GM21526 (cell line): ENCODE results near the gene ZNF692.
"Not testable (repeated sequence)": the region's sequence is repeated elsewhere in the genome, so short reads cannot be mapped to it uniquely, and the experiment has no call there.

ENCODE experiments used
- ATAC-seq: cut with Tn5 transposase; IDR thresholded peaks from one replicate; pipeline ENCODE4 v1.9.1; 2021; ENCODE audit warnings: moderate library complexity; ENCODE audit not compliant: unreplicated experiment, low FRiP score

ZNF692 gene

GRCh38 chr1:248882427-248882826, 23.5 kb upstream of the ZNF692 start:
- not testable (repeated sequence) for ATAC-seq

DNA sequence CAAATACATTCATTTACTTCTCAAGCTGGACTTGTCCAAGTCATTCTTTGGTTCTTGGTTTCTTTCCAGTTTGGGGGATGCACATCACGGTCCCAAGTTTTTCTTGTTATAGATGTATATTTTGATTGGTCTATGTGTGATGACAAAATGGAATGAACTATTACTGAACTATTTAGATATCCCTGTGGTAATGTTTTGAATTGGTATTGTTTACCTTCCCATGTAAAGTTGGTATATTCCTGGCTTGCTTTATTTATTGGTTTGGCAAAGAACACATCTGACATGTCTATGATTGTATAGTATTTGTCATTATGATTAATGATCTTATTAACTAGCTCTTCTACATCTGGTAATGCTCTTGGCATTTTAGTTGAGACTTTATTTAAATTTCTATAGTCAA, 22.4 kb upstream of the ZNF692 start:
- no peak for ATAC-seq

DNA sequence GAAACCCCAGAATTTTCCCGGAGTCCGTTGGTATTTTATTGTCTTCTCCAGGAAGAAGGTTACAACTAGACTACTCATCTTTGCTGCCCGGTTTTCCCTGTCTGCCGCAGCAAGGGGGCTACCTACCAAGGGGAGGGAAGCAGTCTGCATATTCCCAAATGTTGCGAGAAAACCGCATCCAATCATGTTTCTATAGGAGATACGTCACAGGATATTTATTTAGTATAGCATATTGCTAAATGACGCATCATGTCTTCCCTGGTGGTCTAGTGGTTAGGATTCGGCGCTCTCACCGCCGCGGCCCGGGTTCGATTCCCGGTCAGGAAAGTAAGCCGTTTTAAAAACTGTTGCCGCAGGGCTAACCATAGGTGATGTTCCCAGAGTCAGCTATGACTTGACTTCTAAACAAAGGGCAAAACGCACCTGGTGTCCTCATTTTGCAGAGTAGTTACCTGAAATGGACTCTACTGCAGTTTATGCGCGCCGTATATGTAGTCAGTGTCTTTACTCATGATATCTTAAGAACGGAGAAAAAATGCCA, 15.2 kb upstream of the ZNF692 start:
- peak; percentile 60 for ATAC-seq

DNA sequence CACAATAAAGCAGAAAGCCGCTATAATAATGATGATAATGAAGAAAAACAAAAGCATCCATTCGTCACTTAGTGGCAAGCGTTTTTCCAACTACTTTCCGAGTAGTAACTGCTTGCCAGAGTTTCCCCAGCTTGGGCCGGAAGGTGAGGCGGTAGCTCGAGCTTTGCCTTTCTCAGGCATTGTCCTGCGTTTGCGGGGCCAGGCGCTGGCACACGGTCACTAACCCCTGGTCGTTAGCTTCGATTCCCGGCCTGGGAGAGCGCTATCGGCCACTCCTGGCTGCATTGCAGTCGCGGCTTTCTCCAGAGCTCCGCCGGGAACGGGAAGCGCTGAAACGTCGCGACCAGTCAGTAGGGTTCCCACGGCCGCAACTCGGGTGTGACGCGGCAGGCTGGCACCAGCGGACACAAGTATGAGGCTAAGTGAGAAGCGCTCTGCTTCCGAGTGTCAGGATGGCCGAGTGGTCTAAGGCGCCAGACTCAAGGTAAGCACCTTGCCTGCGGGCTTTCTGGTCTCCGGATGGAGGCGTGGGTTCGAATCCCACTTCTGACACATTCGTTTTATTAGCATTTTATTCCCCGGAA, 14.6 kb upstream of the ZNF692 start:
- peak; percentile 82 for ATAC-seq

DNA sequence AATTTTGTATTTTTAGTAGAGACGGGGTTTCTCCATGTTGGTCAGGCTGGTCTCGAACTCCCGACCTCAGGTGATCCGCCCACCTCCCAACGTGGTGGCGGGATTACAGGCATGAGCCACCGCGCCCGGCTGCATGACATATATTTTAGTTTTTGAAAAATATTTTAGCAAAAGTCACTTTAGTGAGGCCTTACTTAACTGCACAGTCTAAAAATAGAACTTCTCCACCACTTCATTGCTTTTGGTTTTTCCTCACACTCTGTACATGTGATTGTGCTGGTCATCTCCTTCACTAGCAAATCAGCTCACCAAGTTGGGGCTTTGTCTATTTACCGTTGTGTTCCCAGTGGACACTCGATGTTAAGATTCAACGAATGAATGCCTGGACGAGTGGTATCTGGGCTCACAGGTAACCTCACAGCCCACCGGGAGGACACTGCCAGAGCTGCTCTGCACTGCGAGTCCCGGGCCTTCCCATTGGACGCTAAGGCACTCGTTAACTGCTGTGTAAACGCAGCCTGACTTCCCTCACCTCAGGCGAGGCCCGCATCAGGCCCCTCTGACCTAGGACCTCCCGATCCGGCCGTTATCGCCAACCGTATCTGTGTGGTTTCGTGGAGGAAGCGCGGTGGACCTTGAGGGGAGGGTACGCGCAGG, 14.0 kb upstream of the ZNF692 start:
- peak; percentile 36 for ATAC-seq

DNA sequence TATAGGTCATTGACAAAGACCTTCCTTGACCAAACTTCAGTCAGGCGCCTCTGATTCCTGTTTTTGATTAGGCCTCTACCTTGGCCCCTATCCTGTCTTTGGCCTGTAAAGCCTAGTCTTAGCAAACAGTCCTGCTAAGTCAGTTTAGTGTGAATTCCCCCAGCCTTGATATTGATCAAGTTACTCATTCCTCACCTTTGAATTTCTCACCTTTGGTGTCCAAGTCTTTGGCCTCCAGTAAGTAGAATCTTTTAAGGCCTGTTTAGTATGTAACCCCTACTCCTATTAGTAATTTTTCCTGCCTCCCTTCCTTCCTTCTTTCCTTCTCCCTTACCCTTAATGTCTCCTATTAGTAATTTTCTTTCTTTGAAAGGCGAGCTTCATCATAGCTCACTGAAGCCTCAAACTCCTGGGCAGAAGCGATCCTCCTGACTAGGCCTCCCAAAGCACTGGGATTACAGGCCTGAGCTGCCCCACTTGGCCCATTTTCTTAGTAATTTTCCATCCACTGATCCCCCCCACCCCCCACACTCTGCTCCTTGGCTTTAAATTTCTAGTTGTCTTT, 13.0 kb upstream of the ZNF692 start:
- ATAC-seq = no peak

GRCh38 chr1:248862998-248863881, 4.4 kb upstream of the ZNF692 start:
- ATAC-seq = peak; percentile 63

- peak; percentile 14 for ATAC-seq
Observed at GRCh38 chr1:248862695-248862997, 3.8 kb upstream of the ZNF692 start.

DNA sequence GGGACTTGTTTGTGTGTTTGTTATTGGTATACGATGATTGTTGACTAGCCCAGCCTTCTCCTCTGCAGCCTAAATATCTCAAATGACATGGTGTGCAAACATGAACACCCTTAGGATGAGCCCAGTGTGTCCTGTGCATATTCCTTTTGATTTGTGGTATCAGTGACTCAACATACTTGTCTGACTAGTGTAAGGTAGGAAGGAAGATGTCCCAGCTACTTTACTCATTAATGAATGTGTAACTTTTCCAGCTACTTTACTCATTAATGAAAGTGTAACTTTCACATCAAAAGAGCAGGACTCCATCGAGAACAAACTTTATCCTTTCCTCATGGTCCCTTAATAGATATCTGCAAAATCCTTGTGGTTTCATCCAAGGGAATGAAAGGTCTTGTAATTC, 2.7 kb upstream of the ZNF692 start:
- ATAC-seq = no peak

DNA sequence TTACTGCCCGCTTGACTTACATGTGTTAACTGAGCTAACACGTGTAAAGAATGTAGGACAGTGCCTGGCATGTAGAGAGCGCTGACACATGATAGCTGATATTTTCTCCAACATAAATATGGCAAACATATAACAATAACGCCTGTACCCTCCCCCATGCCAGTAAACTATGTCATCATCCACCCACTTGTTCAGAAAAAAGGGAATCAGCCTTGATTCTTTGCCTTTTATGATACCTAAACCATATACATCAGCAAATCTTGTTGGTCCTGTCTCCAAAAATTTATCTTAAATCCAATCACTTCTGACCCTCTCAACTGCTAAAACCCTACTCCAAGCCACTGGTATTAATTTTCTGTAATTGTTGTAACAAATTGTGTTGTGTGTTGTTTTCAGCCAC, 1.1 kb upstream of the ZNF692 start:
- ATAC-seq = no peak

GRCh38 chr1:248858096-248858890, 592 bp downstream of the ZNF692 start:
- peak; percentile 36 for ATAC-seq

- ATAC-seq = no peak
Observed at GRCh38 chr1:248857749-248858095, 1.2 kb downstream of the ZNF692 start.

- no peak for ATAC-seq
Observed at GRCh38 chr1:248857201-248857600, 1.7 kb downstream of the ZNF692 start.

DNA sequence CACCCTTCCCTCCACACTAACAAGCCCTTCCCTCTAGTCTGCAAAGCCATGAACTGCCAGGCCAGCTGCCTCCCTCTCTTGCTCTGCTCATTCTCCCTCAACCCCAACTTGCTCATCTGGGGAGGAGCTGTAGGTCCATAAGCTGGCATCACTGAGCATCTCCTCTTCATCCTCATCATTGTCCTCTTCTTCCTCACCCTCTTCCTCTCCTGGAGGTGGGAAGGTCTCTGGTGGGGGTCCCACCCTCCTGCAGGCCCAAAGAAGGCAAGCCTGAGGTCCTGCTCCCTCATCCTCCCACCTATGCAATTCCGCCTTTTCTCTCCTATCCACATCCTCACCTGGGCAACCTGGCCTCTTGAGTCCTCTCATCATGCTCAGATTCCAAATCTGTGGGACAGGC, 2.7 kb downstream of the ZNF692 start:
- no peak for ATAC-seq

GRCh38 chr1:248855580-248855979, 3.3 kb downstream of the ZNF692 start:
- ATAC-seq = no peak

DNA sequence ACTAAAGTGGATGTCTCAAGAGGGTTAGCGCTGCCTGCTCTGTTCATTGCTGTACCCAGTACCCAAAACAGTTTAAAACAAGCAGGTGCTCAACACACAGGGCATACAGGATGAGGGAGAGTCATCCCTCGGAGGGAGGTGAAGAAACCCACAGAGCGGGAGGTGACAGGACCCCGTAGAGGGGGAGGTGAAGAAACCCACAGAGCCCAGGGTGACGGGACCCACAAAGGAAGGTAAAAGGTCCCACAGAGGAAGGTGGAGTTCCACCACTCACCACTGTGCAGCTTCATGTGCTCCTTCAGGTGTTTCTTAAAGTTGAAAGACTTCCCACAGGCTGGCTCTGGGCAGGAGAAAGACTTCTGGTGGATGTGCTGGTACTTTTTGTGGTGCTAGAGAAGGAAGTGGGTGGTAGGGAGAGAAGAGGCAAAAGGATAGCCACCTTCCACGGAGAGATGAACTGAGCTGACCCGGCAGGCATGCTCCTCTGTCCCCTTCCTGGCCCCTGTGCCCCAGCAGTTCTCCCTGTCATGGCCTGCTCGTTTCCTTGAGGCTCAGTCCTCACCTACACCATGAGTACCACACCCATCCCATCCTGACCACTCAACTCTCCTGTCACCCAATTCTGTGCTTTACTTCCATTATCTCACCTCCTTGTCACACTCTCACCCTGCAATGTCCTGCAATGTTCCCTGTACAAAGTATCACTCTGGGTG, 5.1 kb downstream of the ZNF692 start:
- ATAC-seq = no peak

GRCh38 chr1:248852481-248853405, 6.1 kb downstream of the ZNF692 start:
- ATAC-seq = no peak

- ATAC-seq = no peak
Observed at GRCh38 chr1:248851390-248851789, 7.5 kb downstream of the ZNF692 start.
